ENCODE measurements around the gene MAN1C1. TPM values are rescaled to one million over a fixed set of nuclear protein-coding genes. Genes with fewer than 3 reads are reported as not detected.

The MAN1C1 gene
- total RNA-seq, 1 experiment from 2014 or later: 1.2 TPM

DNA sequence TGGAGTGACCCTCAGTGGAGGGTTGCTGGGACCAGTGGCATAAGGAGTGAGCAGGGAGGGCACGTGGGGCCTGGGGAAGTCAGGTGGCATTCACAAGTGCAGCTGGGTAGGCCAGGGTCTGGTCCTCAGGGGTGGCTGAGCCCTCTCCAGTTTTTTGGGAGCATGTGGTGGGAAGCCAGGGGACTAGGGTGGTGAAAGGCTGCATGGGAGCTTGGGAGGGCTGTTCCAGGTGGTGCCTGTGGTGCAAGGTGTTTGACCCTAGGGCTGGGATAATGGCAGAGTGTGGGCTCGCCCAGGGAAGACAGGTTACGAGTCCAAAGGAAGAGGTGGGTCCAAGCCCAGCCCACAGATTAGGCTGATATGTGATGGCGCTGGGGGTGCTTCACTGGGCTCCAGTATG is 30.5 kb downstream of the MAN1C1 start:
- no peaks in the 10 kb centered on the region for H3K4me1 ChIP-seq (ENCODE audit: control insufficient read depth in 1 of 2, insufficient read depth in 2 of 2, low read length in 2 of 2)
- no peaks in the 10 kb centered on the region for H4K20me1 ChIP-seq (ENCODE audit: insufficient read depth)
- no peak overlapping the region for H3K4me3 ChIP-seq (replicated peaks in 1 of 2; ENCODE audit: low read depth in 1 of 2, low read length in 2 of 2)
- no peaks in the 10 kb centered on the region for H3K36me3 ChIP-seq (ENCODE audit: control insufficient read depth in 1 of 2, insufficient read depth in 2 of 2, low read length in 2 of 2)
- RAD21 ChIA-PET (ENCODE audit: low non-redundant PET in 1 of 2, low total read pairs in 2 of 2, uncharacterized antibody in 2 of 2, unreplicated experiment in 2 of 2): no interaction called here
- no peak for TF ChIP-seq ELF1 (IDR thresholded peaks at IDR 0.05; ENCODE audit: borderline replicate concordance, low read depth)
- no peak for TF ChIP-seq FOSL1 (IDR thresholded peaks at IDR 0.05; ENCODE audit: low read depth)
- TF ChIP-seq TCF7L2 (IDR thresholded peaks at IDR 0.05; ENCODE audit: borderline replicate concordance, extremely low read depth, insufficient read depth, insufficient read length): no peak
- TF ChIP-seq, protein P1, sequence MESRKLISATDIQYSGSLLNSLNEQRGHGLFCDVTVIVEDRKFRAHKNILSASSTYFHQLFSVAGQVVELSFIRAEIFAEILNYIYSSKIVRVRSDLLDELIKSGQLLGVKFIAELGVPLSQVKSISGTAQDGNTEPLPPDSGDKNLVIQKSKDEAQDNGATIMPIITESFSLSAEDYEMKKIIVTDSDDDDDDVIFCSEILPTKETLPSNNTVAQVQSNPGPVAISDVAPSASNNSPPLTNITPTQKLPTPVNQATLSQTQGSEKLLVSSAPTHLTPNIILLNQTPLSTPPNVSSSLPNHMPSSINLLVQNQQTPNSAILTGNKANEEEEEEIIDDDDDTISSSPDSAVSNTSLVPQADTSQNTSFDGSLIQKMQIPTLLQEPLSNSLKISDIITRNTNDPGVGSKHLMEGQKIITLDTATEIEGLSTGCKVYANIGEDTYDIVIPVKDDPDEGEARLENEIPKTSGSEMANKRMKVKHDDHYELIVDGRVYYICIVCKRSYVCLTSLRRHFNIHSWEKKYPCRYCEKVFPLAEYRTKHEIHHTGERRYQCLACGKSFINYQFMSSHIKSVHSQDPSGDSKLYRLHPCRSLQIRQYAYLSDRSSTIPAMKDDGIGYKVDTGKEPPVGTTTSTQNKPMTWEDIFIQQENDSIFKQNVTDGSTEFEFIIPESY (IDR thresholded peaks at IDR 0.05; ENCODE audit: extremely low read depth, insufficient replicate concordance, low read length): no peak
- TF ChIP-seq EZH2 (IDR thresholded peaks at IDR 0.05): no peak
- no peak for TF ChIP-seq RAD21 (IDR thresholded peaks at IDR 0.05; ENCODE audit: low read depth)
- TF ChIP-seq EGR1 (IDR thresholded peaks at IDR 0.05; ENCODE audit: low read depth): no peak
- TF ChIP-seq, protein P2, sequence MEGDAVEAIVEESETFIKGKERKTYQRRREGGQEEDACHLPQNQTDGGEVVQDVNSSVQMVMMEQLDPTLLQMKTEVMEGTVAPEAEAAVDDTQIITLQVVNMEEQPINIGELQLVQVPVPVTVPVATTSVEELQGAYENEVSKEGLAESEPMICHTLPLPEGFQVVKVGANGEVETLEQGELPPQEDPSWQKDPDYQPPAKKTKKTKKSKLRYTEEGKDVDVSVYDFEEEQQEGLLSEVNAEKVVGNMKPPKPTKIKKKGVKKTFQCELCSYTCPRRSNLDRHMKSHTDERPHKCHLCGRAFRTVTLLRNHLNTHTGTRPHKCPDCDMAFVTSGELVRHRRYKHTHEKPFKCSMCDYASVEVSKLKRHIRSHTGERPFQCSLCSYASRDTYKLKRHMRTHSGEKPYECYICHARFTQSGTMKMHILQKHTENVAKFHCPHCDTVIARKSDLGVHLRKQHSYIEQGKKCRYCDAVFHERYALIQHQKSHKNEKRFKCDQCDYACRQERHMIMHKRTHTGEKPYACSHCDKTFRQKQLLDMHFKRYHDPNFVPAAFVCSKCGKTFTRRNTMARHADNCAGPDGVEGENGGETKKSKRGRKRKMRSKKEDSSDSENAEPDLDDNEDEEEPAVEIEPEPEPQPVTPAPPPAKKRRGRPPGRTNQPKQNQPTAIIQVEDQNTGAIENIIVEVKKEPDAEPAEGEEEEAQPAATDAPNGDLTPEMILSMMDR (IDR thresholded peaks at IDR 0.05 in 2 of 3, conservative IDR thresholded peaks at IDR 0.05 in 1 of 3; ENCODE audit: borderline replicate concordance in 1 of 3, insufficient read depth in 1 of 3, low read depth in 2 of 3, low read length in 2 of 3): no peak
- no peak for TF ChIP-seq EZH2phosphoT487 (IDR thresholded peaks at IDR 0.05; ENCODE audit: borderline replicate concordance)
- TF ChIP-seq YY1 (IDR thresholded peaks at IDR 0.05; ENCODE audit: extremely low read depth, insufficient replicate concordance, low read depth, low read length): no peak
- TF ChIP-seq, protein P3, sequence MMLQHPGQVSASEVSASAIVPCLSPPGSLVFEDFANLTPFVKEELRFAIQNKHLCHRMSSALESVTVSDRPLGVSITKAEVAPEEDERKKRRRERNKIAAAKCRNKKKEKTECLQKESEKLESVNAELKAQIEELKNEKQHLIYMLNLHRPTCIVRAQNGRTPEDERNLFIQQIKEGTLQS (IDR thresholded peaks at IDR 0.05): no peak
- TF ChIP-seq CEBPB (IDR thresholded peaks at IDR 0.05; ENCODE audit: low read depth): no peak
- no peak for TF ChIP-seq ZNF274 (IDR thresholded peaks at IDR 0.05; ENCODE audit: low read depth, low read length)
- H3K27ac ChIP-seq (ENCODE audit: low read depth, low read length): no peak overlapping the region
- no peaks in the 10 kb centered on the region for H3K9me3 ChIP-seq (ENCODE audit: control insufficient read depth in 1 of 2, insufficient read depth in 1 of 2, low read depth in 1 of 2, low read length in 2 of 2)
- CTCF ChIA-PET: no interaction called here
- H3K27me3 ChIP-seq (ENCODE audit: insufficient read depth, low read length): peaks cover 13% of the 10 kb centered on the region; the same call in 1 of the 2 replicates
- H3K9ac ChIP-seq (ENCODE audit: low read length): no peak overlapping the region
- ATAC-seq (no peak), DNase-seq (ENCODE audit: low read depth, low spot score) (no peak)
- no peak overlapping the region for H2AFZ ChIP-seq (ENCODE audit: low read depth, low read length, poor library complexity, severe bottlenecking)
- POLR2A ChIA-PET: no interaction called here
- BruUV-seq (replicated peaks): no TSS peak
- H3K4me2 ChIP-seq (ENCODE audit: low read length): no peak overlapping the region
- no peaks in the 10 kb centered on the region for H3K9me2 ChIP-seq (ENCODE audit: insufficient read depth)
- H3K79me2 ChIP-seq (ENCODE audit: insufficient read depth, low read length): no peaks in the 10 kb centered on the region
- intact Hi-C loops (cut with micrococcal nuclease): no loop called here

All from HCT116 (cell line).